AG09309 (cell line): ENCODE data around the gene DGAT2.

Experiments used
- DNase-seq: peaks from one replicate; pipeline ENCODE4 v3.0.0-alpha.2; 2010; ENCODE audit warnings: low read depth
- H3K4me3 ChIP-seq: 2 replicates; pipeline ENCODE4 v1.5.1; 2011; ENCODE audit warnings: mild to moderate bottlenecking, low read depth, low read length, moderate library complexity; ENCODE audit not compliant: control insufficient read depth
- CTCF ChIP-seq: IDR thresholded peaks from 2 replicates; pipeline ENCODE4 v1.5.1; 2011; ENCODE audit warnings: mild to moderate bottlenecking, low read depth, low read length, inconsistent platforms; ENCODE audit not compliant: insufficient read depth, control insufficient read depth; ENCODE audit errors: missing control alignments

The DGAT2 gene

GRCh38 chr11:75770102-75770501, 1.5 kb downstream of the DGAT2 start:
- H3K4me3 ChIP-seq, result no peak overlapping the region
- no peak for TF ChIP-seq CTCF
- DNase-seq, result no peak

GRCh38 chr11:75771646-75772410, 3.2 kb downstream of the DGAT2 start:
- no peak for TF ChIP-seq CTCF
- H3K4me3 ChIP-seq, result no peak overlapping the region
- DNase-seq, result peak; percentile 87

GRCh38 chr11:75773595-75774353, 5.2 kb downstream of the DGAT2 start:
- DNase-seq, result no peak
- no peak for TF ChIP-seq CTCF
- H3K4me3 ChIP-seq, result no peak overlapping the region

GRCh38 chr11:75775056-75775455, 6.5 kb downstream of the DGAT2 start:
- H3K4me3 ChIP-seq, result no peak overlapping the region
- no peak for DNase-seq

GRCh38 chr11:75776546-75776945, 8.0 kb downstream of the DGAT2 start:
- no peak for TF ChIP-seq CTCF
- no peak overlapping the region for H3K4me3 ChIP-seq
- no peak for DNase-seq

More at GRCh38 chr11:75775056-75775455, 6.5 kb downstream of the DGAT2 start:
- TF ChIP-seq CTCF, result no peak

GRCh38 chr11:75777461-75778110, 9.0 kb downstream of the DGAT2 start:
- no peak overlapping the region for H3K4me3 ChIP-seq
- no peak for DNase-seq
- TF ChIP-seq CTCF, result no peak
